Progenitor cell of endocrine pancreas (in vitro differentiated cells): ENCODE results near the gene APCDD1. TPM values are rescaled to one million over a fixed set of nuclear protein-coding genes. Genes with fewer than 3 reads are reported as not detected.

Experiments
- DNase-seq: peaks from one replicate; pipeline ENCODE4 v3.0.0; 2021; ENCODE audit warnings: low spot score; ENCODE audit not compliant: unreplicated experiment
- H3K27ac Mint-ChIP-seq: 2 replicates; pipeline ENCODE4 v1.8.0; 2021; ENCODE audit warnings: mild to moderate bottlenecking, moderate library complexity, mixed read lengths
- H3K27me3 Mint-ChIP-seq: 2 replicates; pipeline ENCODE4 v1.8.0; 2021; ENCODE audit warnings: mixed read lengths
- H3K36me3 Mint-ChIP-seq: 2 replicates; pipeline ENCODE4 v1.8.0; 2022; ENCODE audit warnings: mixed read lengths; ENCODE audit not compliant: insufficient read depth
- H3K4me1 Mint-ChIP-seq: 2 replicates; pipeline ENCODE4 v1.8.0; 2021; ENCODE audit warnings: low read depth, mixed read lengths
- H3K4me3 Mint-ChIP-seq: 2 replicates; pipeline ENCODE4 v1.8.0; 2021; ENCODE audit warnings: low read depth, mild to moderate bottlenecking, moderate library complexity, mixed read lengths
- H3K9me3 Mint-ChIP-seq: 2 replicates; pipeline ENCODE4 v1.8.0; 2021; ENCODE audit warnings: low read depth, mixed read lengths
- total RNA-seq: library from RNA; stranded (reverse); gene quantifications from 2 replicates; pipeline ENCODE4 v1.2.1, GENCODE V29; 2021
- TF ChIP-seq, protein P1 (sequence below): fragments of 200-600 bp; sonication (generic); IDR thresholded peaks from one replicate; pipeline ENCODE4 v1.5.0; 2021; ENCODE audit warnings: antibody characterized with exemption, mild to moderate bottlenecking; ENCODE audit not compliant: unreplicated experiment

APCDD1 gene
- total RNA-seq, 1 donor from 2014 or later: 9.7 TPM

GRCh38 chr18:10488017-10488416 lies 33.6 kb downstream of the APCDD1 start:
- H3K27ac Mint-ChIP-seq: no peak overlapping the region
- TF ChIP-seq, protein P1, sequence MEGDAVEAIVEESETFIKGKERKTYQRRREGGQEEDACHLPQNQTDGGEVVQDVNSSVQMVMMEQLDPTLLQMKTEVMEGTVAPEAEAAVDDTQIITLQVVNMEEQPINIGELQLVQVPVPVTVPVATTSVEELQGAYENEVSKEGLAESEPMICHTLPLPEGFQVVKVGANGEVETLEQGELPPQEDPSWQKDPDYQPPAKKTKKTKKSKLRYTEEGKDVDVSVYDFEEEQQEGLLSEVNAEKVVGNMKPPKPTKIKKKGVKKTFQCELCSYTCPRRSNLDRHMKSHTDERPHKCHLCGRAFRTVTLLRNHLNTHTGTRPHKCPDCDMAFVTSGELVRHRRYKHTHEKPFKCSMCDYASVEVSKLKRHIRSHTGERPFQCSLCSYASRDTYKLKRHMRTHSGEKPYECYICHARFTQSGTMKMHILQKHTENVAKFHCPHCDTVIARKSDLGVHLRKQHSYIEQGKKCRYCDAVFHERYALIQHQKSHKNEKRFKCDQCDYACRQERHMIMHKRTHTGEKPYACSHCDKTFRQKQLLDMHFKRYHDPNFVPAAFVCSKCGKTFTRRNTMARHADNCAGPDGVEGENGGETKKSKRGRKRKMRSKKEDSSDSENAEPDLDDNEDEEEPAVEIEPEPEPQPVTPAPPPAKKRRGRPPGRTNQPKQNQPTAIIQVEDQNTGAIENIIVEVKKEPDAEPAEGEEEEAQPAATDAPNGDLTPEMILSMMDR: no peak
- no peak for DNase-seq
- no peaks in the 10 kb centered on the region for H3K36me3 Mint-ChIP-seq
- peaks cover 2% of the 10 kb centered on the region for H3K4me1 Mint-ChIP-seq
- peaks cover 2% of the 10 kb centered on the region for H3K27me3 Mint-ChIP-seq
- H3K4me3 Mint-ChIP-seq: no peak overlapping the region
- no peaks in the 10 kb centered on the region for H3K9me3 Mint-ChIP-seq

- no peaks in the 10 kb centered on the region for H3K36me3 Mint-ChIP-seq
- H3K27me3 Mint-ChIP-seq: no peaks in the 10 kb centered on the region
- peaks cover 6% of the 10 kb centered on the region for H3K4me1 Mint-ChIP-seq
- no peaks in the 10 kb centered on the region for H3K9me3 Mint-ChIP-seq
- TF ChIP-seq, protein P1: peak; percentile 45
- DNase-seq: no peak
- H3K27ac Mint-ChIP-seq: no peak overlapping the region
- H3K4me3 Mint-ChIP-seq: no peak overlapping the region
Measured at GRCh38 chr18:10490401-10491165, 36.1 kb downstream of the APCDD1 start.

GRCh38 chr18:10495936-10496335 lies 41.5 kb downstream of the APCDD1 start:
- Mint-ChIP-seq H3K36me3 (no peaks in the 10 kb centered on the region), H3K4me1 (peaks cover 6% of the 10 kb centered on the region), H3K9me3 (no peaks in the 10 kb centered on the region), H3K27ac (no peak overlapping the region), H3K4me3 (no peak overlapping the region), H3K27me3 (no peaks in the 10 kb centered on the region)
- DNase-seq: no peak
- TF ChIP-seq, protein P1: no peak

- DNase-seq: no peak
- Mint-ChIP-seq H3K27me3 (no peaks in the 10 kb centered on the region), H3K4me1 (peaks cover 6% of the 10 kb centered on the region), H3K9me3 (no peaks in the 10 kb centered on the region), H3K36me3 (no peaks in the 10 kb centered on the region), H3K27ac (no peak overlapping the region), H3K4me3 (no peak overlapping the region)
- TF ChIP-seq, protein P1: no peak
Measured at GRCh38 chr18:10497206-10497749, 42.8 kb downstream of the APCDD1 start.

GRCh38 chr18:10499230-10499629 lies 44.8 kb downstream of the APCDD1 start:
- no peak overlapping the region for H3K4me3 Mint-ChIP-seq
- DNase-seq: no peak
- no peaks in the 10 kb centered on the region for H3K9me3 Mint-ChIP-seq
- TF ChIP-seq, protein P1: no peak
- no peak overlapping the region for H3K27ac Mint-ChIP-seq
- no peaks in the 10 kb centered on the region for H3K27me3 Mint-ChIP-seq
- H3K36me3 Mint-ChIP-seq: no peaks in the 10 kb centered on the region
- H3K4me1 Mint-ChIP-seq: no peaks in the 10 kb centered on the region
